Bone marrow (tissue), 2 donors: ENCODE data around the gene ATG7.

Experiments used
- DNase-seq, 2 donors: peaks; one replicate each; lab custom pipeline; 2025; lab: John Stamatoyannopoulos, UW

The ATG7 gene

GRCh38 chr3:11271986-11272904 lies at the start of gene ATG7:
Gene ATG7, plus strand, starts transcription at chr3:11272397. Its CDS starts 26,299 bp downstream, at chr3:11298696.
- peak; percentile 86 to 93 for DNase-seq

GRCh38 chr3:11224010-11224409 lies 48.2 kb upstream of the ATG7 start:
- DNase-seq = no peak

GRCh38 chr3:11224870-11225229 lies 47.3 kb upstream of the ATG7 start:
- no peak for DNase-seq

- DNase-seq = no peak
These were observed 46.2 kb upstream of the ATG7 start for GRCh38 chr3:11226042-11226370.

- DNase-seq = no peak
These were observed 44.2 kb upstream of the ATG7 start for GRCh38 chr3:11228041-11228440.

- no peak for DNase-seq
These were observed 42.1 kb upstream of the ATG7 start for GRCh38 chr3:11230125-11230524.

GRCh38 chr3:11230832-11231231 lies 41.4 kb upstream of the ATG7 start:
- no peak for DNase-seq

GRCh38 chr3:11235385-11235784 lies 36.8 kb upstream of the ATG7 start:
- no peak for DNase-seq

- DNase-seq = no peak
These were observed 35.4 kb upstream of the ATG7 start for GRCh38 chr3:11236588-11237461.

- DNase-seq = no peak
These were observed 34.1 kb upstream of the ATG7 start for GRCh38 chr3:11238060-11238459.

- no peak for DNase-seq
These were observed 33.3 kb upstream of the ATG7 start for GRCh38 chr3:11238880-11239279.

GRCh38 chr3:11239796-11240195 lies 32.4 kb upstream of the ATG7 start:
- DNase-seq = no peak

GRCh38 chr3:11240496-11240895 lies 31.7 kb upstream of the ATG7 start:
- DNase-seq = no peak

GRCh38 chr3:11244121-11244677 lies 28.0 kb upstream of the ATG7 start:
- no peak for DNase-seq

GRCh38 chr3:11245276-11245675 lies 26.9 kb upstream of the ATG7 start:
- DNase-seq = no peak

GRCh38 chr3:11245827-11246662 lies 26.2 kb upstream of the ATG7 start:
- DNase-seq = no peak

- no peak for DNase-seq
These were observed 25.6 kb upstream of the ATG7 start for GRCh38 chr3:11246663-11246970.

GRCh38 chr3:11247362-11247761 lies 24.8 kb upstream of the ATG7 start:
- DNase-seq = no peak

GRCh38 chr3:11248596-11248995 lies 23.6 kb upstream of the ATG7 start:
- no peak for DNase-seq

- DNase-seq = no peak
These were observed 21.0 kb upstream of the ATG7 start for GRCh38 chr3:11250902-11251806.

GRCh38 chr3:11251807-11252176 lies 20.4 kb upstream of the ATG7 start:
- DNase-seq = no peak
